GM21423 (cell line): ENCODE measurements around the gene KRTAP9-7.
"Not testable (repeated sequence)": the region's sequence is repeated elsewhere in the genome, so short reads cannot be mapped to it uniquely, and the experiment has no call there.

Experiments used
- ATAC-seq: cut with Tn5 transposase; IDR thresholded peaks from one replicate; pipeline ENCODE4 v1.9.1; 2021; ENCODE audit warnings: mild to moderate bottlenecking, moderate library complexity; ENCODE audit not compliant: unreplicated experiment

KRTAP9-7 gene, protein sequence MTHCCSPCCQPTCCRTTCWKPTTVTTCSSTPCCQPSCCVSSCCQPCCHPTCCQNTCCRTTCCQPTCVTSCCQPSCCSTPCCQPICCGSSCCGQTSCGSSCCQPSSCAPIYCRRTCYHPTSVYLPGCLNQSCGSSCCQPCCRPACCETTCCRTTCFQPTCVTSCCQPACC

DNA sequence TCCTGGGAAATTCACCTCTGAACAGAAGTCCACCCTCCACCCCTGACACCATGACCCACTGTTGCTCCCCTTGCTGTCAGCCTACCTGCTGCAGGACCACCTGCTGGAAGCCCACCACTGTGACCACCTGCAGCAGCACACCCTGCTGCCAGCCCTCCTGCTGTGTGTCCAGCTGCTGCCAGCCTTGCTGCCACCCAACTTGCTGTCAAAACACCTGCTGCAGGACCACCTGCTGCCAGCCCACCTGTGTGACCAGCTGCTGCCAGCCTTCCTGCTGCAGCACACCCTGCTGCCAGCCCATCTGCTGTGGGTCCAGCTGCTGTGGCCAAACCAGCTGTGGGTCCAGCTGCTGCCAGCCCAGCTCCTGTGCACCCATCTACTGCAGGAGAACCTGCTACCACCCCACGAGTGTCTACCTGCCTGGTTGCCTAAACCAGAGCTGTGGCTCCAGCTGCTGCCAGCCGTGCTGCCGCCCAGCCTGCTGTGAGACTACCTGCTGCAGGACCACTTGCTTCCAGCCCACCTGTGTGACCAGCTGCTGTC is at the start of gene KRTAP9-7:
Gene KRTAP9-7, plus strand, starts transcription at position 51 of the 543 bp plus-strand sequence. Its CDS starts 0 bp downstream, at position 51.
- ATAC-seq: not testable (repeated sequence)

GRCh38 chr17:41226051-41226450 is 49.4 kb upstream of the KRTAP9-7 start:
- no peak for ATAC-seq

DNA sequence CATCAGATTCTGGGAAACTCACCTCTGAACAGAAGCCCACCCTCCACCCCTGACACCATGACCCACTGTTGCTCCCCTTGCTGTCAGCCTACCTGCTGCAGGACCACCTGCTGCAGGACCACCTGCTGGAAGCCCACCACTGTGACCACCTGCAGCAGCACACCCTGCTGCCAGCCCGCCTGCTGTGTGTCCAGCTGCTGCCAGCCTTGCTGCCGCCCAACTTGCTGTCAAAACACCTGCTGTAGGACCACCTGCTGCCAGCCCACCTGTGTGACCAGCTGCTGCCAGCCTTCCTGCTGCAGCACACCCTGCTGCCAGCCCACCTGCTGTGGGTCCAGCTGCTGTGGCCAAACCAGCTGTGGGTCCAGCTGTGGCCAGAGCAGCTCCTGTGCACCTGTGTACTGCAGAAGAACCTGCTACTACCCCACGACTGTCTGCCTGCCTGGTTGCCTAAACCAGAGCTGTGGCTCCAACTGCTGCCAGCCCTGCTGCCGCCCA is 48.9 kb upstream of the KRTAP9-7 start, which contains the start of gene KRTAP9-2:
Gene KRTAP9-2, plus strand, starts transcription at position 51 of the 498 bp plus-strand sequence. Its CDS starts 7 bp downstream, at position 58.
- not testable (repeated sequence) for ATAC-seq

- no peak for ATAC-seq
Observed at GRCh38 chr17:41230094-41230493, 45.4 kb upstream of the KRTAP9-7 start.

DNA sequence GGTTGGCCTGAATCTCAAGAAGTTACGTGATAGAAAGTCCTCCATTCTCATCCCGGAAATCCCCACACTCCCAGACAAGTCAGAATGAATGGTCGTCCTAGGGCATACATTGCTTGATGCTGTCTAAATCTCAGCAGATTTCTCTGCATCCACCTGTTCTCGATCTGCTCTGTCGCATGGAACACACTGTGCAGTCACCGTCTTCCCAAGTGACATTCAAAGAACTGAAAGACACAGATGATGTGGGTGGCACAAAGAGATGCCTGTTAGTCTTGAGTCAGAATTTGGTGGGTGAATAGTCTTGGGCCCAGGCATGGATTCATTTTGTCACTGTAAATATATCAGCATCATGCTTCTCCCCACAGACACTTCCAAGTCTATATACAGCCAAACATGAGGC is 43.8 kb upstream of the KRTAP9-7 start:
- ATAC-seq: no peak

GRCh38 chr17:41232399-41233105 is 42.9 kb upstream of the KRTAP9-7 start, which contains the start of gene KRTAP9-3:
Gene KRTAP9-3 (plus strand): TSS chr17:41232449. CDS start chr17:41232502, 53 bp downstream.
- ATAC-seq: not testable (repeated sequence)

DNA sequence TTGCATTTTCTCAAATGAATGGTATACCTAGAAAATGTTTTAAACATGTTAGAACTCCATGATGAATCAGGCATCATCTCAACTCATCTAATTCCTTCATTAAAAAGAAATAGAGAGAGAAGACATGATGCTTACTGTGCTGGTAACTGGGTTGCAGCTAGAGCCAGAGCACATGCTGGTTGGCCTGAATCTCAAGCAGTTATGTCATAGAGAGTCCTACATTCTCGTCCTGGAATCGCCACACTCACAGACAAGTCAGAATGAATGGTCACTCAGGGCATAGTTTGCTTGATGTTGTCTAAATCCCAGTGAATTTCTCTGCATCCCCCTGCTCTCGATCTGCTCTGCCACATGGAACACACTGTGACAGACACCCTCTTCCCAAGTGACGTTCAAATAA is 38.4 kb upstream of the KRTAP9-7 start:
- not testable (repeated sequence) for ATAC-seq

DNA sequence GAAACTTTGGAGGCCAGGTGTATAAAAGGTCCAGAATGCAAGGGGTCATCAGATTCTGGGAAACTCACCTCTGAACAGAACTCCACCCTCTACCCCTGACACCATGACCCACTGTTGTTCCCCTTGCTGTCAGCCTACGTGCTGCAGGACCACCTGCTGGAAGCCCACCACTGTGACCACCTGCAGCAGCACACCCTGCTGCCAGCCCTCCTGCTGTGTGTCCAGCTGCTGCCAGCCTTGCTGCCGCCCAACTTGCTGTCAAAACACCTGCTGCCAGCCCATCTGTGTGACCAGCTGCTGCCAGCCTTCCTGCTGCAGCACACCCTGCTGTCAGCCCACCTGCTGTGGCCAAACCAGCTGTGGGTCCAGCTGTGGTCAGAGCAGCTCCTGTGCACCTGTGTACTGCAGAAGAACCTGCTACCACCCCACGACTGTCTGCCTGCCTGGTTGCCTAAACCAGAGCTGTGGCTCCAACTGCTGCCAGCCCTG is 37.5 kb upstream of the KRTAP9-7 start, which contains the start of gene KRTAP9-8:
Gene KRTAP9-8, plus strand, starts transcription at position 51 of the 489 bp plus-strand sequence. Its CDS starts 53 bp downstream, at position 104.
- ATAC-seq: not testable (repeated sequence)

GRCh38 chr17:41246995-41247787 is 28.3 kb upstream of the KRTAP9-7 start:
- ATAC-seq: not testable (repeated sequence)

DNA sequence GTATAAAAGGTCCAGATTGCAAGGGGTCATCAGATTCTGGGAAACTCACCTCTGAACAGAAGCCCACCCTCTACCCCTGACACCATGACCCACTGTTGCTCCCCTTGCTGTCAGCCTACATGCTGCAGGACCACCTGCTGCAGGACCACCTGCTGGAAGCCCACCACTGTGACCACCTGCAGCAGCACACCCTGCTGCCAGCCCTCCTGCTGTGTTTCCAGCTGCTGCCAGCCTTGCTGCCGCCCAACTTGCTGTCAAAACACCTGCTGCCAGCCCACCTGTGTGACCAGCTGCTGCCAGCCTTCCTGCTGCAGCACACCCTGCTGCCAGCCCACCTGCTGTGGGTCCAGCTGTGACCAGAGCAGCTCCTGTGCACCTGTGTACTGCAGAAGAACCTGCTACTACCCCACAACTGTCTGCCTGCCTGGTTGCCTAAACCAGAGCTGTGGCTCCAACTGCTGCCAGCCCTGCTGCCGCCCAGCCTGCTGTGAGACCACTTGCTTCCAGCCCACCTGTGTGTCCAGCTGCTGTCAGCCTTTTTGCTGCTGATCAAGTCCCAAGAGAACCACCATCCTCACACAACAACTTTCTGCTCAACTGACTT is 25.8 kb upstream of the KRTAP9-7 start, which contains the start of gene KRTAP9-4:
Gene KRTAP9-4, plus strand, starts transcription at position 51 of the 604 bp plus-strand sequence. Its CDS starts 34 bp downstream, at position 85.
- not testable (repeated sequence) for ATAC-seq

DNA sequence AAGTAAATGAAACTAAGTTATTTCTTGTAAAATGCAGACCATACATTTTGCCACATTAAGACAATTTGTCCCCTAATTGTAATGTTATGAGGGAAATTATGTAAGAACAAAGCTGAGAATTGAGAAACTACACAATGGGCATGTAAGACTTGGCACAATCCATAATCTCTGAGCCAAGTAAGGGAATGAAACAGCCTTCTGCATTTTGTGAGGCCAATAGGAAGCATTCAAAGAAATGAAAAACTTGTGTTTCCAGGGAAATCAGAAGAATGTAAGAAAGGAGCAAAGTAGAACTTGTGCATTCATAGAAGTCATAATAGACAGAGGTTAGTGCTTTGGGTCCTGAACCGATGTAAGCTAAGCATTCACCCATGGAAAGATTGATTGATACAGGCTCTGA is 24.2 kb upstream of the KRTAP9-7 start:
- ATAC-seq: no peak

DNA sequence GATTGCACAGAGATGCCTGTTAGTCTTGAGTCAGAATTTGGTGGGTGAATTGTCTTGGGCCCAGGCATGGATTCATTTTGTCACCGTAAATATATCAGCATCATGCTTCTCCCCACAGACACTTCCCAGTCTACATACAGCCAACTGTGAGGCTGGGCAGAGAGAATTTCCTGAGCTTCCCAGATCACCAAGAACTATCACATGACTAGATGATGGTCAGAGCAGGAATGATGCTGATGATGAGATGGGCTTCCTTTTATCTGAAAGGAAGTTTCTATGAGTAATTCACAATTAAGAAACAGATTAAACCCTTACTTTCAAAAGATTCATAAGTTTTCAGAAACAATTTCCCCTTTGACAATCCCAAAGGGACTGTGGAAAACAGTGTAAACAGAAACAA is 20.6 kb upstream of the KRTAP9-7 start:
- ATAC-seq: no peak

- ATAC-seq: not testable (repeated sequence)
Observed at GRCh38 chr17:41255381-41256290, 19.9 kb upstream of the KRTAP9-7 start, which contains the start of gene KRTAP9-9. Gene KRTAP9-9 (plus strand): TSS chr17:41255384.

- ATAC-seq: no peak
Observed at GRCh38 chr17:41256291-41256685, 19.2 kb upstream of the KRTAP9-7 start.

DNA sequence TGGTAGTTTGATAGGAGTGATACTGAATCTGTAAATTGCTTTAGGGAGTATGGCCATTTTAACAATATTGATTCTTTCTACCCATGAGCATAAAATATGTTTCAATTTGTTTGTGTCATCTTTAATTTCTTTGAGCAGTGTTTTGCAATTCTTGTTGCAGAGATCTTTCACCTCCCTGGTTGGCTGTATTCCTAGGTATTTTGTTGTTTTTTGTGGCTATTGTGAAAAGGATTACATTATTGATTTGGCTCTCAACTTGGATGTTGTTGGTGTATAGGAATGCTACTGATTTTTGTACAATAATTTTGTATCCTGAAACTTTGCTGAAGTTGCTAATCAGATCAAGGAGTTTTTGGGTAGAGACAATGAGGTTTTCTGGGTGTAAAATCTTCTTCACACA is 17.1 kb upstream of the KRTAP9-7 start:
- ATAC-seq: no peak

GRCh38 chr17:41263212-41263611 is 12.3 kb upstream of the KRTAP9-7 start:
- no peak for ATAC-seq

GRCh38 chr17:41264599-41264998 is 10.9 kb upstream of the KRTAP9-7 start:
- no peak for ATAC-seq

DNA sequence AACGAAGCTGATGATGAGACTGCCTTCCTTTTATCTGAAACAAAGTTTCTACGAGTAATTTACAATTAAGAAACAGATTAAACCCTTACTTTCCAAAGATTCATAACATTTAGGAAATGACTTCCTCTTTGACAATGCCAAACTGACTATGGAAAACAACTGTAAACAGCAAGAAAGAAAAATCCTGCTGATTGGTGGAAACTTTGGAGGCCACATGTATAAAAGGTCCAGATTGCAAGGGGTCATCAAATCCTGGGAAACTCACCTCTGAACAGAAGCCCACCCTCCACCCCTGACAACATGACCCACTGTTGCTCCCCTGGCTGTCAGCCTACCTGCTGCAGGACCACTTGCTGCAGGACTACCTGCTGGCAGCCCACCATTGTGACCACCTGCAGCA is 10.4 kb upstream of the KRTAP9-7 start, which contains the start of gene KRTAP9-6:
Gene KRTAP9-6, plus strand, starts transcription at position 301 of the 400 bp plus-strand sequence. Its CDS starts 0 bp downstream, at position 301.
- no peak for ATAC-seq

GRCh38 chr17:41267711-41268110 is 7.8 kb upstream of the KRTAP9-7 start:
- no peak for ATAC-seq
